HepG2 (cell line): ENCODE data around the gene CASZ1. TPM values are rescaled to one million over a fixed set of nuclear protein-coding genes. Genes with fewer than 3 reads are reported as not detected.
A peak's percentile ranks its signal among the peaks of the same experiment; 100 is the strongest.

Experiments used
- DR1 ChIP-seq: sonication (generic); formaldehyde crosslinking; IDR thresholded peaks from 2 replicates; pipeline ENCODE4 v1.8.0; 2021; ENCODE audit warnings: mild to moderate bottlenecking, missing genetic modification reagents, inconsistent platforms
- ESRRA ChIP-seq: sonication (generic); formaldehyde crosslinking; IDR thresholded peaks from 2 replicates; pipeline ENCODE4 v1.5.1; 2020; ENCODE audit warnings: mild to moderate bottlenecking, low read depth, missing genetic modification reagents
- HNRNPH1 ChIP-seq: fragments of 200-400 bp; formaldehyde crosslinking; optimal IDR thresholded peaks from 2 replicates; pipeline ENCODE3; 2017; ENCODE audit warnings: mild to moderate bottlenecking, low read depth, low read length
- KDM5B ChIP-seq: sonication (generic); formaldehyde crosslinking; IDR thresholded peaks from 2 replicates; pipeline ENCODE4 v1.4.0; 2020; ENCODE audit warnings: missing genetic modification reagents, mild to moderate bottlenecking, borderline replicate concordance
- MAF1 ChIP-seq: sonication (generic); formaldehyde crosslinking; IDR thresholded peaks from 2 replicates; pipeline ENCODE4 v1.5.0; 2020; ENCODE audit warnings: missing genetic modification reagents, borderline replicate concordance
- NCOA1 ChIP-seq: sonication (generic); formaldehyde crosslinking; IDR thresholded peaks from 2 replicates; pipeline ENCODE4 v1.9.0; 2021; ENCODE audit warnings: missing genetic modification reagents
- NFATC3 ChIP-seq: sonication (generic); formaldehyde crosslinking; IDR thresholded peaks from 2 replicates; pipeline ENCODE4 v1.5.1; 2020; ENCODE audit warnings: mild to moderate bottlenecking, missing genetic modification reagents
- PRDM4 ChIP-seq: sonication (generic); formaldehyde crosslinking; IDR thresholded peaks from 2 replicates; pipeline ENCODE4 v1.9.0; 2021; ENCODE audit warnings: missing genetic modification reagents, borderline replicate concordance
- SETDB1 ChIP-seq: sonication (generic); formaldehyde crosslinking; IDR thresholded peaks from 2 replicates; pipeline ENCODE4 v1.5.1; 2020; ENCODE audit warnings: missing genetic modification reagents, mild to moderate bottlenecking, borderline replicate concordance
- SRSF4 ChIP-seq: fragments of 200-400 bp; formaldehyde crosslinking; IDR thresholded peaks from one replicate; pipeline ENCODE4 v1.6.1; 2018; ENCODE audit warnings: mild to moderate bottlenecking, low read depth, low read length, moderate library complexity; ENCODE audit not compliant: poor library complexity, severe bottlenecking
- UBTF ChIP-seq: sonication (generic); formaldehyde crosslinking; IDR thresholded peaks from 2 replicates; pipeline ENCODE4 v1.4.0; 2020; ENCODE audit warnings: mild to moderate bottlenecking, missing genetic modification reagents
- ZNF121 ChIP-seq: sonication (generic); formaldehyde crosslinking; IDR thresholded peaks from 2 replicates; pipeline ENCODE4 v1.5.0; 2020; ENCODE audit warnings: mild to moderate bottlenecking, missing genetic modification reagents
- ZNF564 ChIP-seq: sonication (generic); formaldehyde crosslinking; IDR thresholded peaks from 2 replicates; pipeline ENCODE4 v1.8.1; 2023; ENCODE audit warnings: mild to moderate bottlenecking, missing genetic modification reagents
- ZNF713 ChIP-seq: sonication (generic); formaldehyde crosslinking; IDR thresholded peaks from 2 replicates; pipeline ENCODE4 v1.4.0; 2020; ENCODE audit warnings: mild to moderate bottlenecking, missing genetic modification reagents
- ZNF747 ChIP-seq: sonication (generic); formaldehyde crosslinking; IDR thresholded peaks from 2 replicates; pipeline ENCODE4 v1.8.1; 2023; ENCODE audit warnings: missing genetic modification reagents, mild to moderate bottlenecking, borderline replicate concordance
- ZNF781 ChIP-seq: sonication (generic); formaldehyde crosslinking; IDR thresholded peaks from 2 replicates; pipeline ENCODE4 v1.5.1; 2020; ENCODE audit warnings: borderline replicate concordance, mild to moderate bottlenecking, missing genetic modification reagents; ENCODE audit errors: not compliant biosample characterization
- polyA plus RNA-seq, 8 experiments: library from polyadenylated mRNA; depleted of rRNA in 3 of 8; stranded (reverse) in 7 of 8; unstranded in 1 of 8; fragments of >200 nt; fragmentation: Illumina TruSeq in 4 of 8; extraction: Trizol in 4 of 8; gene quantifications; 2 replicates each; pipeline versions ENCODE4 v1.2.1 to v1.2.3, GENCODE V29; 2011 to 2016; ENCODE audit warnings: low read depth in 4 of 8, missing spikeins in 1 of 8, mixed read lengths in 1 of 8; ENCODE audit not compliant: insufficient read depth in 1 of 8
- total RNA-seq, 5 experiments: library from RNA; depleted of rRNA; stranded (reverse); fragments of >200 nt; fragmentation: Illumina TruSeq; extraction: Trizol; gene quantifications; 2 replicates each; pipeline ENCODE4 v1.2.3, GENCODE V29; 2016; ENCODE audit warnings: low read depth in 1 of 5
- TF ChIP-seq, protein P1 (sequence below): sonication (generic); formaldehyde crosslinking; IDR thresholded peaks from 2 replicates; pipeline ENCODE4 v1.5.1; 2020; ENCODE audit warnings: missing genetic modification reagents, mild to moderate bottlenecking, borderline replicate concordance
- TF ChIP-seq, protein P2 (sequence below): sonication (generic); formaldehyde crosslinking; IDR thresholded peaks from 2 replicates; pipeline ENCODE4 v1.8.1; 2022; ENCODE audit warnings: low read depth, mild to moderate bottlenecking, missing genetic modification reagents

Gene CASZ1
- total and polyA plus RNA-seq, 2 of the 13 experiments (the other 11 are each of a cell fraction or from before 2014, with no cell fraction given) = 1.9 to 3.7 TPM

DNA sequence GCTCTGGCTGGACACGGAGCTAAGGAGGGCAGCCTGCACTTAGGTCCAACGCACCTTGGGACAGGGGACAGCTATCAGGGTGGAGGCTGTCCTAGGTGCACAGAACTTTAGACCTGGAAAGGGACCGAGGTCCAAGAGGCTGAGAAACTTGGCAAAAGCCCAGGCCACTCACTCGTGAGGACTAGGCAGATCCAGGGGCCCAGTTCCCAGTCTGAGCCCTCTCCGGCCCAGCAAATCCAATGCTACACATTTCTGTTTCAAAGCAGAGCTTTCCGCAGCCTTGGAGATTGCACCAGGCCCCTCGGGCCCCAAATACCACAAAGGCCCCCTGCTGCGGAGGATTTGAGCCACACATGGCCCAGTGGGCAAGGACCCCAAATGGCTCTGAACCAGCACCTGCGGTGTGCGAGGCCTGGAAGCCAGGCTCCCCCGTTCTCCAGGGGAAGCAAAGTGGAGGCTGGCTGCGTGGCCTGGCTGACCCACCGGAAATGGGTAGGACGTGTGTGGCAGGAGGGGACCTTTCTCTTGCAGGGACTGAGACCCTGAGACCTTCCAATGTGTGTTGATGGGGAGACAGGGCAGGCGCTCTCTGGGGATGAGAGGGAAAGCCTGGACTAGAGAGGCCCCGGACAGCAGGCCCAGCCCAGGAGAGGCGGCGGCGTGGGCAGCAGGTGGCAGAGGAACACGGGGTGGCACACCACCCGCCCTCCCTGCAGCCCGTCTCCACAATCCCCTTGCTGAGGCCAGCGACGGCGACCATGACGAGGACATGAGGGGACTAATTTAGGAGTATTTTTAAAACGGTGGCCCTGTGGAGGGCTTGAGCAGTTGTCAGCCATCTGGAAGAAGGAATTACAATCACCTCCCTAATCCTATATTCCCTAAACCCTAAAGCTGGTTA lies 118.7 kb downstream of the CASZ1 start (continued):
- TF ChIP-seq, protein P1, sequence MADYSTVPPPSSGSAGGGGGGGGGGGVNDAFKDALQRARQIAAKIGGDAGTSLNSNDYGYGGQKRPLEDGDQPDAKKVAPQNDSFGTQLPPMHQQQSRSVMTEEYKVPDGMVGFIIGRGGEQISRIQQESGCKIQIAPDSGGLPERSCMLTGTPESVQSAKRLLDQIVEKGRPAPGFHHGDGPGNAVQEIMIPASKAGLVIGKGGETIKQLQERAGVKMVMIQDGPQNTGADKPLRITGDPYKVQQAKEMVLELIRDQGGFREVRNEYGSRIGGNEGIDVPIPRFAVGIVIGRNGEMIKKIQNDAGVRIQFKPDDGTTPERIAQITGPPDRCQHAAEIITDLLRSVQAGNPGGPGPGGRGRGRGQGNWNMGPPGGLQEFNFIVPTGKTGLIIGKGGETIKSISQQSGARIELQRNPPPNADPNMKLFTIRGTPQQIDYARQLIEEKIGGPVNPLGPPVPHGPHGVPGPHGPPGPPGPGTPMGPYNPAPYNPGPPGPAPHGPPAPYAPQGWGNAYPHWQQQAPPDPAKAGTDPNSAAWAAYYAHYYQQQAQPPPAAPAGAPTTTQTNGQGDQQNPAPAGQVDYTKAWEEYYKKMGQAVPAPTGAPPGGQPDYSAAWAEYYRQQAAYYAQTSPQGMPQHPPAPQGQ (CRISPR knock-in tag) = no peak
- TF ChIP-seq HNRNPH1 (no peak), MAF1 (CRISPR knock-in tag) (no peak), ZNF781 (no peak), PRDM4 (CRISPR knock-in tag) (no peak), ZNF747 (CRISPR knock-in tag) (no peak), ZNF564 (no peak), NFATC3 (CRISPR knock-in tag) (no peak), DR1 (no peak), KDM5B (CRISPR knock-in tag) (0 out of 2 replicates have a peak, but pooled peaks have one; percentile 45), ZNF121 (CRISPR knock-in tag) (no peak), SRSF4 (no peak), SETDB1 (CRISPR knock-in tag) (0 out of 2 replicates have a peak, but pooled peaks have one; percentile 23), NCOA1 (CRISPR knock-in tag) (no peak), ESRRA (CRISPR knock-in tag) (peak; percentile 52; the same call in 1 of the 2 replicates), ZNF713 (no peak), UBTF (peak; percentile 45)
- TF ChIP-seq, protein P2, sequence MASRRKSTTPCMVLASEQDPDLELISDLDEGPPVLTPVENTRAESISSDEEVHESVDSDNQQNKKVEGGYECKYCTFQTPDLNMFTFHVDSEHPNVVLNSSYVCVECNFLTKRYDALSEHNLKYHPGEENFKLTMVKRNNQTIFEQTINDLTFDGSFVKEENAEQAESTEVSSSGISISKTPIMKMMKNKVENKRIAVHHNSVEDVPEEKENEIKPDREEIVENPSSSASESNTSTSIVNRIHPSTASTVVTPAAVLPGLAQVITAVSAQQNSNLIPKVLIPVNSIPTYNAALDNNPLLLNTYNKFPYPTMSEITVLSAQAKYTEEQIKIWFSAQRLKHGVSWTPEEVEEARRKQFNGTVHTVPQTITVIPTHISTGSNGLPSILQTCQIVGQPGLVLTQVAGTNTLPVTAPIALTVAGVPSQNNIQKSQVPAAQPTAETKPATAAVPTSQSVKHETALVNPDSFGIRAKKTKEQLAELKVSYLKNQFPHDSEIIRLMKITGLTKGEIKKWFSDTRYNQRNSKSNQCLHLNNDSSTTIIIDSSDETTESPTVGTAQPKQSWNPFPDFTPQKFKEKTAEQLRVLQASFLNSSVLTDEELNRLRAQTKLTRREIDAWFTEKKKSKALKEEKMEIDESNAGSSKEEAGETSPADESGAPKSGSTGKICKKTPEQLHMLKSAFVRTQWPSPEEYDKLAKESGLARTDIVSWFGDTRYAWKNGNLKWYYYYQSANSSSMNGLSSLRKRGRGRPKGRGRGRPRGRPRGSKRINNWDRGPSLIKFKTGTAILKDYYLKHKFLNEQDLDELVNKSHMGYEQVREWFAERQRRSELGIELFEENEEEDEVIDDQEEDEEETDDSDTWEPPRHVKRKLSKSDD = no peak
